HepG2 (cell line): ENCODE results near the gene COL2A1. TPM values are rescaled to one million over a fixed set of nuclear protein-coding genes. Genes with fewer than 3 reads are reported as not detected.

ENCODE experiments used
- ATAC-seq: fragments of 200-7000 bp; cut with Tn5 transposase; 3 replicates; pipeline ENCODE4 v1.9.1; 2020; ENCODE audit warnings: mild to moderate bottlenecking, moderate library complexity
- BruUV-seq: library from RNA; stranded (reverse); fragments of 400-500 nt; replicated peaks from 2 replicates; lab custom pipeline; 2021; lab: Mats Ljungman, UMichigan
- CTCF ChIA-PET: fragments of 300-600 bp; formaldehyde crosslinking; extraction: SDS; loops from one replicate; lab custom pipeline; 2021; ENCODE audit warnings: low total read pairs, inconsistent platforms, low intra/inter-chr PET ratio; lab: Yijun Ruan, JAX
- POLR2A ChIA-PET: fragments of 350-600 bp; sonication (Branson Sonifier 250); formaldehyde crosslinking; loops from one replicate; lab custom pipeline; 2020; ENCODE audit warnings: antibody characterized with exemption, inconsistent platforms; lab: Yijun Ruan, JAX
- DNase-seq: peaks from one replicate; pipeline ENCODE4 v3.0.0-alpha.2; 2015; ENCODE audit warnings: low spot score
- FAIRE-seq: peaks from 3 replicates; lab custom pipeline; 2011; peaks lifted over from hg19 to GRCh38; lab: Jason Lieb, UNC
- H2AFZ ChIP-seq: one replicate; pipeline ENCODE4 v1.6.1; 2011; ENCODE audit warnings: low read length, inconsistent platforms
- H3K27ac ChIP-seq: fragments of 300-600 bp; 3 replicates; pipeline ENCODE4 v1.8.0; 2011; ENCODE audit warnings: mixed run types, mild to moderate bottlenecking, mixed read lengths, low read length, inconsistent platforms; ENCODE audit not compliant: insufficient read depth; ENCODE audit errors: extremely low read length
- H3K27me3 ChIP-seq, 2 experiments: fragments of 200-600 bp in 1 of 2; 2 replicates in 1 of 2; 3 replicates in 1 of 2; pipeline versions ENCODE4 v1.6.0 to v1.8.0; 2011; ENCODE audit warnings: low read length in 2 of 2, mild to moderate bottlenecking in 2 of 2, moderate library complexity in 2 of 2, inconsistent platforms in 1 of 2; ENCODE audit not compliant: insufficient read depth in 2 of 2, control insufficient read depth in 1 of 2
- H3K36me3 ChIP-seq, 2 experiments: fragments of 200-600 bp in 1 of 2; replicated peaks in 1 of 2; 2 replicates in 1 of 2; 3 replicates in 1 of 2; pipeline versions ENCODE4 v1.5.1 to v1.8.0; 2011; ENCODE audit warnings: low read length in 2 of 2, inconsistent platforms in 1 of 2; ENCODE audit not compliant: insufficient read depth in 2 of 2, control insufficient read depth in 1 of 2
- H3K4me1 ChIP-seq: 2 replicates; pipeline ENCODE4 v1.5.1; 2012; ENCODE audit warnings: low read length, inconsistent platforms; ENCODE audit not compliant: insufficient read depth
- H3K4me2 ChIP-seq: 2 replicates; pipeline ENCODE4 v1.6.0; 2011; ENCODE audit warnings: low read depth, low read length, inconsistent platforms
- H3K4me3 ChIP-seq, 3 experiments: fragments of 200-600 bp in 1 of 3; sonication (generic), shearing (Covaris generic) in 1 of 3; replicated peaks in 1 of 3; 2 replicates each; pipeline ENCODE4 v1.5.1; 2011 to 2016; ENCODE audit warnings: low read length in 3 of 3, inconsistent platforms in 2 of 3, low read depth in 2 of 3, mild to moderate bottlenecking in 2 of 3, control low read depth in 1 of 3, mixed read lengths in 1 of 3; ENCODE audit not compliant: insufficient read depth in 1 of 3
- H3K79me2 ChIP-seq: one replicate; pipeline ENCODE4 v1.6.1; 2011; ENCODE audit warnings: low read length, inconsistent platforms; ENCODE audit not compliant: insufficient read depth
- H3K9ac ChIP-seq: 2 replicates; pipeline ENCODE4 v1.6.0; 2011; ENCODE audit warnings: mild to moderate bottlenecking, low read depth, low read length, inconsistent platforms; ENCODE audit not compliant: insufficient read depth
- H3K9me3 ChIP-seq: 2 replicates; pipeline ENCODE4 v1.5.1; 2012; ENCODE audit warnings: mild to moderate bottlenecking, low read length
- H4K20me1 ChIP-seq: 2 replicates; pipeline ENCODE4 v1.6.0; 2011; ENCODE audit warnings: inconsistent platforms, mild to moderate bottlenecking, low read length, moderate library complexity; ENCODE audit not compliant: insufficient read depth
- BHLHE40 ChIP-seq: IDR thresholded peaks from 2 replicates; pipeline ENCODE4 v1.6.1; 2011; ENCODE audit warnings: low read length, improper control_type of control experiment
- CEBPB ChIP-seq: IDR thresholded peaks from 2 replicates; pipeline ENCODE4 v1.6.1; 2011; ENCODE audit warnings: low read depth, low read length, improper control_type of control experiment, borderline replicate concordance
- EEA1 ChIP-seq: sonication (generic); formaldehyde crosslinking; IDR thresholded peaks from 2 replicates; pipeline ENCODE4 v1.5.1; 2020; ENCODE audit warnings: mild to moderate bottlenecking, missing genetic modification reagents, borderline replicate concordance
- ERF ChIP-seq: IDR thresholded peaks from 2 replicates; pipeline ENCODE4 v1.6.1; 2018; ENCODE audit warnings: missing biosample characterization, missing genetic modification reagents
- HNF4A ChIP-seq: sonication (generic); formaldehyde crosslinking; IDR thresholded peaks from 2 replicates; pipeline ENCODE4 v1.4.0; 2020; ENCODE audit warnings: missing genetic modification reagents
- KDM3A ChIP-seq: IDR thresholded peaks from 2 replicates; pipeline ENCODE4 v1.6.1; 2018; ENCODE audit warnings: low read depth, missing compliant biosample characterization
- SRSF9 ChIP-seq: fragments of 200-400 bp; formaldehyde crosslinking; IDR thresholded peaks from 2 replicates; pipeline ENCODE4 v1.6.1; 2018; ENCODE audit warnings: borderline replicate concordance, mild to moderate bottlenecking, low read depth, low read length; ENCODE audit not compliant: insufficient read depth, poor library complexity, severe bottlenecking
- ZNF383 ChIP-seq: sonication (generic); formaldehyde crosslinking; IDR thresholded peaks from 2 replicates; pipeline ENCODE4 v1.4.0; 2020; ENCODE audit warnings: missing genetic modification reagents, mild to moderate bottlenecking, borderline replicate concordance
- ZNF768 ChIP-seq: sonication (generic); formaldehyde crosslinking; IDR thresholded peaks from 2 replicates; pipeline ENCODE4 v1.4.0; 2020; ENCODE audit warnings: missing genetic modification reagents
- ZNF841 ChIP-seq: sonication (generic); formaldehyde crosslinking; IDR thresholded peaks from 2 replicates; pipeline ENCODE4 v1.8.1; 2023; ENCODE audit warnings: missing genetic modification reagents, borderline replicate concordance
- WGBS: methylation state at CpG from one replicate; pipeline ENCODE4 v1.1.6; 2017; ENCODE audit warnings: low lambda C conversion rate; 5-methylcytosine and 5-hydroxymethylcytosine counted together
- in situ Hi-C: cut with HindIII; loops from 2 replicates; pipeline ENCODE4 v1.10.0; 2017; ENCODE audit warnings: low pct_unique_long_range_greater_than_20kb; ENCODE audit not compliant: extremely low pct_ligation_motif_present
- intact Hi-C: fragments of 100-400 bp; cut with micrococcal nuclease; formaldehyde crosslinking; loops from one replicate; pipeline ENCODE4 v1.10.0; 2022; ENCODE audit not compliant: unreplicated experiment
- polyA plus RNA-seq, 8 experiments: library from polyadenylated mRNA; depleted of rRNA in 3 of 8; stranded (reverse) in 7 of 8; unstranded in 1 of 8; fragments of >200 nt; fragmentation: Illumina TruSeq in 4 of 8; extraction: Trizol in 4 of 8; gene quantifications; 2 replicates each; pipeline versions ENCODE4 v1.2.1 to v1.2.3, GENCODE V29; 2011 to 2016; ENCODE audit warnings: low read depth in 4 of 8, missing spikeins in 1 of 8, mixed read lengths in 1 of 8; ENCODE audit not compliant: insufficient read depth in 1 of 8
- total RNA-seq, 5 experiments: library from RNA; depleted of rRNA; stranded (reverse); fragments of >200 nt; fragmentation: Illumina TruSeq; extraction: Trizol; gene quantifications; 2 replicates each; pipeline ENCODE4 v1.2.3, GENCODE V29; 2016; ENCODE audit warnings: low read depth in 1 of 5
- TF ChIP-seq, protein P1 (sequence below): IDR thresholded peaks from 2 replicates; pipeline ENCODE4 v1.6.1; 2016; ENCODE audit warnings: missing genetic modification reagents, missing compliant biosample characterization
- TF ChIP-seq, protein P2 (sequence below): sonication (generic); formaldehyde crosslinking; IDR thresholded peaks from 2 replicates; pipeline ENCODE4 v1.8.0; 2022; ENCODE audit warnings: low read depth, missing genetic modification reagents
- TF ChIP-seq, protein P3 (sequence below): sonication (generic); formaldehyde crosslinking; IDR thresholded peaks from 2 replicates; pipeline ENCODE4 v1.4.0; 2020; ENCODE audit warnings: missing genetic modification reagents
- TF ChIP-seq, protein P4 (sequence below): IDR thresholded peaks from 2 replicates; pipeline ENCODE4 v1.6.1; 2016; ENCODE audit warnings: low read depth, borderline replicate concordance

The COL2A1 gene
- total and polyA plus RNA-seq, 2 of the 13 experiments (the other 11 are each of a cell fraction or from before 2014, with no cell fraction given) = 7.4 to 38.3 TPM

DNA sequence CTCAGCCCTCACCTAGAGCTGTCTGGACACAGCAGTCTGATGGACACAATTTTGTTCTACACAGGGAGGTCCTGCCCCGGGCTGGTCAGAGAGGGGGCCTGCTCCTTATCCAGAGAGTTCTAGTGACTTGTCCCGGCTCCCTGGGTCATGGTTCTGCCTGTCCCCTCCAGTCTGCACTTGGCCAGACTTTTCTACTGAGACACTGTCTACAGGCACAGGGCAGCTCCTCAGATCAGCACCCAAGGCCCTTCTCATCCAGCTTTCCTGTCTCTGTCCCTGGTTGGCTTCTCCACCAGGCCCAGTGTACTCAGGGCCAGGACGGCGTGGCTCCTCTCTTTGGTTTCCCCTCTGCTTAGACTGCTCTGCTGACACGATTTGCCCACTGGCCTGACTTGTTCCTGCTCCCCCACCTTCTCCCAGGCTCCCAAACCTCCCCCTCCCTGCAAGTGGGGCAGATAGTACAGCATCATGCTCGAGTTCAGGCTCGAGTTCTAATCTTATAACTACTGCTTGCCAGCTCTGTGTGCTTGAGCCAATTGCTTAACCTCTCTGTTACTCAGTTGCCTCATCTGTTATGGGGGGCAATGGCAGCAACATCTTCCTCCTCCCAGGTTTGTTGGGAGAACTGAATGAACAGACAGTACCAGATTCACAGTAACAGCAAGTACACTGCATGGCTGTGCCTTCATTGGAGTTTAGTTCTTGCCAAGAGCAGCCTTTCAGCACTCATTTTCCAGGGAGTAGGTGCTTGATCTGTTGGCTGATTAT, 22.0 kb upstream of the COL2A1 start:
- Histone ChIP-seq H2AFZ (no peak overlapping the region), H3K27me3 (peaks cover 3 to 9% of the 10 kb centered on the region in 2 experiments; a peak in 1 of 5 replicates), H3K4me1 (peaks cover 88% of the 10 kb centered on the region), H3K36me3 (no peaks in the 10 kb centered on the region), H3K9ac (no peak overlapping the region), H3K79me2 (no peaks in the 10 kb centered on the region), H3K27ac (no peak overlapping the region), H3K9me3 (no peaks in the 10 kb centered on the region), H3K4me3 (no peak overlapping the region), H3K4me2 (no peak overlapping the region), H4K20me1 (no peaks in the 10 kb centered on the region)
- in situ Hi-C loops (no loop called here), intact Hi-C loops (loop anchor here (10.0 kb wide), 1 partner anchor 61 kb away; the partner anchor contains the start of gene TMEM106C)
- WGBS = 26% methylated on average over 5 of the region's 7 CpGs
- ATAC-seq = no peak
- DNase-seq = no peak
- ChIA-PET POLR2A (no interaction called here), CTCF (no interaction called here)
- no peak for FAIRE-seq
- TF ChIP-seq ZNF768 (CRISPR knock-in tag) = peak; percentile 44
- TF ChIP-seq, protein P1, sequence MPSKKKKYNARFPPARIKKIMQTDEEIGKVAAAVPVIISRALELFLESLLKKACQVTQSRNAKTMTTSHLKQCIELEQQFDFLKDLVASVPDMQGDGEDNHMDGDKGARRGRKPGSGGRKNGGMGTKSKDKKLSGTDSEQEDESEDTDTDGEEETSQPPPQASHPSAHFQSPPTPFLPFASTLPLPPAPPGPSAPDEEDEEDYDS (CRISPR knock-in tag) = no peak
- no peak for TF ChIP-seq ERF (CRISPR knock-in tag)
- no TSS peak for BruUV-seq

DNA sequence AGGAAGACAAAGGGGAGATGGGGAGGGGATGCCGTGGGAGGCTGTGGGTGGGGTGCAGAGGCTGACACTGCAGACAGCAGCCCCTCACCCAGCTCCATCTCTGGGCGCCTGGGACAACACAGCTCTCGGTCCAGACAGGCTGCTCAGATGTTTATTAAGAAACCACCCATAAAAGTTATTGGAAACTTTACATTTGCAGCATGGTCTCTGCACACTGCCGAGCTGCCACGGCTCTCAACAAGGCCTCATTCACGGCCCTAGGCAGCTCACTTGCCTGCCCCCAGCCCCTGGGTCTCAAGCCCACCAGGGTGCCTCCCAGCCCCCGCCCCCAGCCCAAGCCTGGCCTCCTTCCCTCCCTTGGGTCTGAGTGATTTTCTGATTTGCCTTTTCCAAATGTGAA, 21.0 kb upstream of the COL2A1 start:
- Histone ChIP-seq H3K9ac (no peak overlapping the region), H3K9me3 (no peaks in the 10 kb centered on the region), H3K79me2 (no peaks in the 10 kb centered on the region), H4K20me1 (no peaks in the 10 kb centered on the region), H3K4me3 (no peak overlapping the region), H3K4me2 (no peak overlapping the region), H3K27ac (no peak overlapping the region), H3K36me3 (no peaks in the 10 kb centered on the region), H2AFZ (no peak overlapping the region), H3K4me1 (peaks cover 88% of the 10 kb centered on the region), H3K27me3 (peaks cover 3 to 9% of the 10 kb centered on the region in 2 experiments; a peak in 1 of 5 replicates)
- DNase-seq (no peak), ATAC-seq (no peak), FAIRE-seq (no peak)
- 35% methylated on average over 3 of the region's 7 CpGs for WGBS
- BruUV-seq = no TSS peak
- intact Hi-C loops = loop anchor here (10.0 kb wide), 1 partner anchor 60 kb away; the partner anchor contains the start of gene TMEM106C
- ChIA-PET CTCF (no interaction called here), POLR2A (no interaction called here)
- in situ Hi-C loops = no loop called here
- TF ChIP-seq, protein P2, sequence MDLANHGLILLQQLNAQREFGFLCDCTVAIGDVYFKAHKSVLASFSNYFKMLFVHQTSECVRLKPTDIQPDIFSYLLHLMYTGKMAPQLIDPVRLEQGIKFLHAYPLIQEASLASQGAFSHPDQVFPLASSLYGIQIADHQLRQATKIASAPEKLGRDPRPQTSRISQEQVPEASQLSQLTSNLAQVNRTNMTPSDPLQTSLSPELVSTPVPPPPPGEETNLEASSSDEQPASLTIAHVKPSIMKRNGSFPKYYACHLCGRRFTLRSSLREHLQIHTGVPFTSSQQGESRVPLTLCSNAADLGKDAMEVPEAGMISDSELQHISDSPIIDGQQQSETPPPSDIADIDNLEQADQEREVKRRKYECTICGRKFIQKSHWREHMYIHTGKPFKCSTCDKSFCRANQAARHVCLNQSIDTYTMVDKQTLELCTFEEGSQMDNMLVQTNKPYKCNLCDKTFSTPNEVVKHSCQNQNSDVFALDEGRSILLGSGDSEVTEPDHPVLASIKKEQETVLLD (CRISPR knock-in tag) = no peak
- TF ChIP-seq EEA1 (no peak), CEBPB (no peak), ZNF383 (CRISPR knock-in tag) (no peak), BHLHE40 (no peak), SRSF9 (no peak), KDM3A (CRISPR knock-in tag) (no peak), ZNF841 (no peak), HNF4A (CRISPR knock-in tag) (no peak)
- TF ChIP-seq, protein P3, sequence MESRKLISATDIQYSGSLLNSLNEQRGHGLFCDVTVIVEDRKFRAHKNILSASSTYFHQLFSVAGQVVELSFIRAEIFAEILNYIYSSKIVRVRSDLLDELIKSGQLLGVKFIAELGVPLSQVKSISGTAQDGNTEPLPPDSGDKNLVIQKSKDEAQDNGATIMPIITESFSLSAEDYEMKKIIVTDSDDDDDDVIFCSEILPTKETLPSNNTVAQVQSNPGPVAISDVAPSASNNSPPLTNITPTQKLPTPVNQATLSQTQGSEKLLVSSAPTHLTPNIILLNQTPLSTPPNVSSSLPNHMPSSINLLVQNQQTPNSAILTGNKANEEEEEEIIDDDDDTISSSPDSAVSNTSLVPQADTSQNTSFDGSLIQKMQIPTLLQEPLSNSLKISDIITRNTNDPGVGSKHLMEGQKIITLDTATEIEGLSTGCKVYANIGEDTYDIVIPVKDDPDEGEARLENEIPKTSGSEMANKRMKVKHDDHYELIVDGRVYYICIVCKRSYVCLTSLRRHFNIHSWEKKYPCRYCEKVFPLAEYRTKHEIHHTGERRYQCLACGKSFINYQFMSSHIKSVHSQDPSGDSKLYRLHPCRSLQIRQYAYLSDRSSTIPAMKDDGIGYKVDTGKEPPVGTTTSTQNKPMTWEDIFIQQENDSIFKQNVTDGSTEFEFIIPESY (CRISPR knock-in tag) = no peak
- TF ChIP-seq, protein P4, sequence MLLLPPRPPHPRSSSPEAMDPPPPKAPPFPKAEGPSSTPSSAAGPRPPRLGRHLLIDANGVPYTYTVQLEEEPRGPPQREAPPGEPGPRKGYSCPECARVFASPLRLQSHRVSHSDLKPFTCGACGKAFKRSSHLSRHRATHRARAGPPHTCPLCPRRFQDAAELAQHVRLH (CRISPR knock-in tag) = no peak
